SK-N-SH treated with all-trans-retinoic acid at 6 μM for 48 hours (cell line): Measurements from ENCODE around the gene GCLM.
"Not testable (repeated sequence)": the region's sequence is repeated elsewhere in the genome, so short reads cannot be mapped to it uniquely, and the experiment has no call there.

ENCODE experiments used
- ATAC-seq: fragments of 200-7000 bp; cut with Tn5 transposase; 3 replicates; pipeline ENCODE4 v1.9.1; 2020; ENCODE audit warnings: mild to moderate bottlenecking, moderate library complexity
- BACH2 ChIP-seq: fragments of 250-450 bp; sonication (Bioruptor Pico); IDR thresholded peaks from 2 replicates; pipeline ENCODE4 v1.9.0; 2021; ENCODE audit warnings: mild to moderate bottlenecking, borderline replicate concordance
- CSDC2 ChIP-seq: fragments of 250-450 bp; sonication (Bioruptor Pico); IDR thresholded peaks from 2 replicates; pipeline ENCODE4 v1.5.0; 2020; ENCODE audit warnings: mild to moderate bottlenecking, moderate library complexity
- ESRRG ChIP-seq: fragments of 250-450 bp; sonication (Bioruptor Pico); IDR thresholded peaks from 2 replicates; pipeline ENCODE4 v1.6.1; 2021; ENCODE audit warnings: mild to moderate bottlenecking
- GLIS3 ChIP-seq: fragments of 250-450 bp; sonication (Bioruptor Pico); IDR thresholded peaks from 2 replicates; pipeline ENCODE4 v1.5.0; 2020; ENCODE audit warnings: mild to moderate bottlenecking, moderate library complexity
- ISL1 ChIP-seq: fragments of 250-450 bp; sonication (Bioruptor Pico); IDR thresholded peaks from 2 replicates; pipeline ENCODE4 v2.1.2; 2022; ENCODE audit warnings: mild to moderate bottlenecking, moderate library complexity
- OSR1 ChIP-seq: fragments of 250-450 bp; sonication (Bioruptor Pico); IDR thresholded peaks from 2 replicates; pipeline ENCODE4 v1.8.0; 2022; ENCODE audit warnings: moderate library complexity, mild to moderate bottlenecking, inconsistent platforms
- PPARA ChIP-seq: fragments of 250-450 bp; sonication (Bioruptor Pico); IDR thresholded peaks from 2 replicates; pipeline ENCODE4 v1.5.0; 2020; ENCODE audit warnings: mild to moderate bottlenecking, borderline replicate concordance
- RARB ChIP-seq: fragments of 250-450 bp; sonication (Bioruptor Pico); IDR thresholded peaks from 2 replicates; pipeline ENCODE4 v1.8.0; 2021; ENCODE audit warnings: mild to moderate bottlenecking, moderate library complexity
- TCF4 ChIP-seq: fragments of 250-450 bp; sonication (Bioruptor Pico); IDR thresholded peaks from 2 replicates; pipeline ENCODE4 v1.8.0; 2021; ENCODE audit warnings: mild to moderate bottlenecking, moderate library complexity, borderline replicate concordance
- TOX ChIP-seq: fragments of 250-450 bp; sonication (Bioruptor Pico); IDR thresholded peaks from 2 replicates; pipeline ENCODE4 v1.8.0; 2021; ENCODE audit warnings: mild to moderate bottlenecking, moderate library complexity, borderline replicate concordance
- ZFP3 ChIP-seq: fragments of 250-450 bp; sonication (Bioruptor Pico); IDR thresholded peaks from 2 replicates; pipeline ENCODE4 v1.5.0; 2020; ENCODE audit warnings: mild to moderate bottlenecking, moderate library complexity
- ZFP30 ChIP-seq: fragments of 450-650 bp; formaldehyde crosslinking; IDR thresholded peaks from 2 replicates; pipeline ENCODE4 v1.5.0; 2022; ENCODE audit warnings: mild to moderate bottlenecking, moderate library complexity
- ZNF565 ChIP-seq: fragments of 450-650 bp; formaldehyde crosslinking; conservative IDR thresholded peaks from 2 replicates; pipeline ENCODE4 v1.5.0; 2020; ENCODE audit warnings: low read depth, mild to moderate bottlenecking, moderate library complexity
- ZNF70 ChIP-seq: fragments of 450-650 bp; formaldehyde crosslinking; IDR thresholded peaks from 2 replicates; pipeline ENCODE4 v1.5.0; 2020; ENCODE audit warnings: mild to moderate bottlenecking, moderate library complexity
- ZNF8 ChIP-seq: fragments of 450-650 bp; formaldehyde crosslinking; IDR thresholded peaks from 2 replicates; pipeline ENCODE4 v1.5.0; 2020; ENCODE audit warnings: mild to moderate bottlenecking, moderate library complexity
- TF ChIP-seq, protein P1 (sequence below): fragments of 250-450 bp; sonication (Bioruptor Pico); IDR thresholded peaks from 2 replicates; pipeline ENCODE4 v1.5.0; 2020; ENCODE audit warnings: mild to moderate bottlenecking, moderate library complexity
- TF ChIP-seq, protein P2 (sequence below): fragments of 250-450 bp; sonication (Bioruptor Pico); IDR thresholded peaks from 2 replicates; pipeline ENCODE4 v1.8.0; 2021; ENCODE audit warnings: low read depth, mild to moderate bottlenecking, moderate library complexity, borderline replicate concordance
- TF ChIP-seq, protein P3 (sequence below): fragments of 250-450 bp; sonication (Bioruptor Pico); IDR thresholded peaks from 2 replicates; pipeline ENCODE4 v1.5.1; 2021; ENCODE audit warnings: mild to moderate bottlenecking, moderate library complexity
- TF ChIP-seq, protein P4 (sequence below): fragments of 250-450 bp; sonication (Bioruptor Pico); IDR thresholded peaks from 2 replicates; pipeline ENCODE4 v1.8.0; 2020; ENCODE audit warnings: mild to moderate bottlenecking, moderate library complexity, borderline replicate concordance

Gene GCLM

GRCh38 chr1:93865253-93865652 is 44.0 kb downstream of the GCLM start:
- TF ChIP-seq ZFP3 (CRISPR knock-in tag): no peak
- no peak for TF ChIP-seq ZNF70 (CRISPR knock-in tag)
- TF ChIP-seq, protein P1, sequence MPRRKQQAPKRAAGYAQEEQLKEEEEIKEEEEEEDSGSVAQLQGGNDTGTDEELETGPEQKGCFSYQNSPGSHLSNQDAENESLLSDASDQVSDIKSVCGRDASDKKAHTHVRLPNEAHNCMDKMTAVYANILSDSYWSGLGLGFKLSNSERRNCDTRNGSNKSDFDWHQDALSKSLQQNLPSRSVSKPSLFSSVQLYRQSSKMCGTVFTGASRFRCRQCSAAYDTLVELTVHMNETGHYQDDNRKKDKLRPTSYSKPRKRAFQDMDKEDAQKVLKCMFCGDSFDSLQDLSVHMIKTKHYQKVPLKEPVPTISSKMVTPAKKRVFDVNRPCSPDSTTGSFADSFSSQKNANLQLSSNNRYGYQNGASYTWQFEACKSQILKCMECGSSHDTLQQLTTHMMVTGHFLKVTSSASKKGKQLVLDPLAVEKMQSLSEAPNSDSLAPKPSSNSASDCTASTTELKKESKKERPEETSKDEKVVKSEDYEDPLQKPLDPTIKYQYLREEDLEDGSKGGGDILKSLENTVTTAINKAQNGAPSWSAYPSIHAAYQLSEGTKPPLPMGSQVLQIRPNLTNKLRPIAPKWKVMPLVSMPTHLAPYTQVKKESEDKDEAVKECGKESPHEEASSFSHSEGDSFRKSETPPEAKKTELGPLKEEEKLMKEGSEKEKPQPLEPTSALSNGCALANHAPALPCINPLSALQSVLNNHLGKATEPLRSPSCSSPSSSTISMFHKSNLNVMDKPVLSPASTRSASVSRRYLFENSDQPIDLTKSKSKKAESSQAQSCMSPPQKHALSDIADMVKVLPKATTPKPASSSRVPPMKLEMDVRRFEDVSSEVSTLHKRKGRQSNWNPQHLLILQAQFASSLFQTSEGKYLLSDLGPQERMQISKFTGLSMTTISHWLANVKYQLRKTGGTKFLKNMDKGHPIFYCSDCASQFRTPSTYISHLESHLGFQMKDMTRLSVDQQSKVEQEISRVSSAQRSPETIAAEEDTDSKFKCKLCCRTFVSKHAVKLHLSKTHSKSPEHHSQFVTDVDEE (CRISPR knock-in tag): no peak
- TF ChIP-seq, protein P2, sequence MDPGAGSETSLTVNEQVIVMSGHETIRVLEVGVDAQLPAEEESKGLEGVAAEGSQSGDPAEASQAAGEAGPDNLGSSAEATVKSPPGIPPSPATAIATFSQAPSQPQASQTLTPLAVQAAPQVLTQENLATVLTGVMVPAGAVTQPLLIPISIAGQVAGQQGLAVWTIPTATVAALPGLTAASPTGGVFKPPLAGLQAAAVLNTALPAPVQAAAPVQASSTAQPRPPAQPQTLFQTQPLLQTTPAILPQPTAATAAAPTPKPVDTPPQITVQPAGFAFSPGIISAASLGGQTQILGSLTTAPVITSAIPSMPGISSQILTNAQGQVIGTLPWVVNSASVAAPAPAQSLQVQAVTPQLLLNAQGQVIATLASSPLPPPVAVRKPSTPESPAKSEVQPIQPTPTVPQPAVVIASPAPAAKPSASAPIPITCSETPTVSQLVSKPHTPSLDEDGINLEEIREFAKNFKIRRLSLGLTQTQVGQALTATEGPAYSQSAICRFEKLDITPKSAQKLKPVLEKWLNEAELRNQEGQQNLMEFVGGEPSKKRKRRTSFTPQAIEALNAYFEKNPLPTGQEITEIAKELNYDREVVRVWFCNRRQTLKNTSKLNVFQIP (CRISPR knock-in tag): no peak
- no peak for TF ChIP-seq TCF4
- TF ChIP-seq, protein P3, sequence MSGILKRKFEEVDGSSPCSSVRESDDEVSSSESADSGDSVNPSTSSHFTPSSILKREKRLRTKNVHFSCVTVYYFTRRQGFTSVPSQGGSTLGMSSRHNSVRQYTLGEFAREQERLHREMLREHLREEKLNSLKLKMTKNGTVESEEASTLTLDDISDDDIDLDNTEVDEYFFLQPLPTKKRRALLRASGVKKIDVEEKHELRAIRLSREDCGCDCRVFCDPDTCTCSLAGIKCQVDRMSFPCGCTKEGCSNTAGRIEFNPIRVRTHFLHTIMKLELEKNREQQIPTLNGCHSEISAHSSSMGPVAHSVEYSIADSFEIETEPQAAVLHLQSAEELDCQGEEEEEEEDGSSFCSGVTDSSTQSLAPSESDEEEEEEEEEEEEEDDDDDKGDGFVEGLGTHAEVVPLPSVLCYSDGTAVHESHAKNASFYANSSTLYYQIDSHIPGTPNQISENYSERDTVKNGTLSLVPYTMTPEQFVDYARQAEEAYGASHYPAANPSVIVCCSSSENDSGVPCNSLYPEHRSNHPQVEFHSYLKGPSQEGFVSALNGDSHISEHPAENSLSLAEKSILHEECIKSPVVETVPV (CRISPR knock-in tag): no peak
- TF ChIP-seq ZFP30: no peak
- TF ChIP-seq, protein P4, sequence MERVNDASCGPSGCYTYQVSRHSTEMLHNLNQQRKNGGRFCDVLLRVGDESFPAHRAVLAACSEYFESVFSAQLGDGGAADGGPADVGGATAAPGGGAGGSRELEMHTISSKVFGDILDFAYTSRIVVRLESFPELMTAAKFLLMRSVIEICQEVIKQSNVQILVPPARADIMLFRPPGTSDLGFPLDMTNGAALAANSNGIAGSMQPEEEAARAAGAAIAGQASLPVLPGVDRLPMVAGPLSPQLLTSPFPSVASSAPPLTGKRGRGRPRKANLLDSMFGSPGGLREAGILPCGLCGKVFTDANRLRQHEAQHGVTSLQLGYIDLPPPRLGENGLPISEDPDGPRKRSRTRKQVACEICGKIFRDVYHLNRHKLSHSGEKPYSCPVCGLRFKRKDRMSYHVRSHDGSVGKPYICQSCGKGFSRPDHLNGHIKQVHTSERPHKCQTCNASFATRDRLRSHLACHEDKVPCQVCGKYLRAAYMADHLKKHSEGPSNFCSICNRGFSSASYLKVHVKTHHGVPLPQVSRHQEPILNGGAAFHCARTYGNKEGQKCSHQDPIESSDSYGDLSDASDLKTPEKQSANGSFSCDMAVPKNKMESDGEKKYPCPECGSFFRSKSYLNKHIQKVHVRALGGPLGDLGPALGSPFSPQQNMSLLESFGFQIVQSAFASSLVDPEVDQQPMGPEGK (CRISPR knock-in tag): no peak
- TF ChIP-seq TOX: no peak
- TF ChIP-seq CSDC2 (CRISPR knock-in tag): no peak
- TF ChIP-seq ISL1 (CRISPR knock-in tag): no peak
- TF ChIP-seq BACH2 (CRISPR knock-in tag): no peak
- TF ChIP-seq PPARA (CRISPR knock-in tag): no peak
- no peak for TF ChIP-seq ESRRG (CRISPR knock-in tag)
- no peak for ATAC-seq

GRCh38 chr1:93864175-93864574 is 45.1 kb downstream of the GCLM start:
- TF ChIP-seq ZNF565 (CRISPR knock-in tag) (no peak), TOX (no peak), ZNF8 (CRISPR knock-in tag) (no peak), ZNF70 (CRISPR knock-in tag) (no peak), ZFP30 (no peak), GLIS3 (CRISPR knock-in tag) (no peak), ZFP3 (CRISPR knock-in tag) (no peak), ESRRG (CRISPR knock-in tag) (no peak), OSR1 (CRISPR knock-in tag) (no peak), RARB (CRISPR knock-in tag) (no peak), BACH2 (CRISPR knock-in tag) (no peak)
- TF ChIP-seq, protein P2 (CRISPR knock-in tag): no peak
- TF ChIP-seq, protein P4 (CRISPR knock-in tag): no peak
- TF ChIP-seq, protein P3 (CRISPR knock-in tag): no peak
- TF ChIP-seq, protein P1 (CRISPR knock-in tag): no peak
- ATAC-seq: no peak

DNA sequence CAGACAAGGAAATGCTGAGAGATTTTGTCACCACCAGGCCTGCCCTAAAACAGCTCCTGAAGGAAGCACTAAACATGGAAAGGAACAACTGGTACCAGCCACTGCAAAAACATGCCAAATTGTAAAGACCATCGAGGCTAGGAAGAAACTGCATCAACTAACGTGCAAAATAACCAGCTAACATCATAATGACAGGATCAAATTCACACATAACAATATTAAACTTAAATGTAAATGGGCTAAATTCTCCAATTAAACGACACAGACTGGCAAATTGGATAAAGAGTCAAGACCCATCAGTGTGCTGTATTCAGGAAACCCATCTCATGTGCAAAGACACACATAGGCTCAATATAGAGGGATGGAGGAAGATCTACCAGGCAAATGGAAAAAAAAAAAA is 51.6 kb downstream of the GCLM start:
- ATAC-seq: not testable (repeated sequence)

- not testable (repeated sequence) for ATAC-seq
Measured at GRCh38 chr1:93855983-93856382, 53.2 kb downstream of the GCLM start.
